Stimulated activated CD8-positive, alpha-beta memory T cell treated with anti-CD3 and anti-CD28 coated beads, Interleukin-4, amount 100 ng/mL, for 4 hours (primary cell): ENCODE data around the gene UNC5CL.

Experiments
- DNase-seq, 2 donors: peaks; one replicate each; pipeline ENCODE4 v3.0.0-alpha.2; 2020; ENCODE audit warnings: low read depth in 2 of 2, low spot score in 1 of 2

The UNC5CL gene

DNA sequence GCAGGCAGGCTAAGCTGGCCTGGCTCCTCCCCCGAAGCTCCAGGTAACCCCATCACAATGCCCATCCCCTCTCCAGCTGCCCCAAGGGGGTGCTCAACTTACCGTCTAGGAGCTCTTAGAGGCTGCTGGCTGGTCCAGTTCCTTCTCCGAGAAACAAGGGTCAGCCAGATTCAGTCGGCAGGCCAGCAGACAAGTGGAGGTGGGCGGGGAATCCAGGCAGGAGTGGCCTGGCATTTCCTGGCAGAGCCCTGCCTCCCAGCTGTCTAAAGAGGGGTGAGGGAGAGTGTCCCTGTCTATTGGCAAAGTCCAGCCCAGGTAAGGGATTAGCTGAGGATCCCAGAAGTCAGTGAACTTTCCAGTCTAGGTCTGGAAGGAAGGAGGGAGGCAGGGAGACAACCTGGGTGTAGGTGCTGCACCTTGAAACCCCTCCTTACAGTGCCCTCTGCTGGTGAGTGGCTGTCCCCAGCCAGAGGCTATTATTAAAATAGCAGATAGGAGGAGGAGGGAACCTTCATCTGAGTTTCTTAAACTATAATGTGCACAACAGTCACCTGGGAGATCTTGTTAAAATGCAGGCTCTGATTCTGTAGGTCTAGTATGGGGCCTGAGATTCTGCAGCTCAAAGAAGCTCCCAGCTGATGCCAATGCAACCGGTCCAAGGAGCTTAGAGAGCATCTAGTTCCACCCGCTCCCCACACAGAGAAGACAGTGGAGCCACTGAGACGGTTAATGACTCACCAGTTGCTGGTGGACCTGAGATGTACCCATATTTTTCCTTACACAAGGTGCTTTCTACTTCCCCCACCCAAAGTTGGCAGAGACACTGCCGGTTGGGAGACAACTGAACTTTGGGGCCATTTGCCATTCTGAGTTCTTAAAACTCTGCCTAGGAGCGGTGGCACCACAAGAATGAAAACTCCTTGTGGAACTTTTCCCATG is at the start of gene UNC5CL:
TSS of gene UNC5CL (minus strand) at position 162 of the 939 bp plus-strand sequence. CDS start 4,147 bp downstream, outside the sequence.
- DNase-seq = peak; percentile 7 to 14

DNA sequence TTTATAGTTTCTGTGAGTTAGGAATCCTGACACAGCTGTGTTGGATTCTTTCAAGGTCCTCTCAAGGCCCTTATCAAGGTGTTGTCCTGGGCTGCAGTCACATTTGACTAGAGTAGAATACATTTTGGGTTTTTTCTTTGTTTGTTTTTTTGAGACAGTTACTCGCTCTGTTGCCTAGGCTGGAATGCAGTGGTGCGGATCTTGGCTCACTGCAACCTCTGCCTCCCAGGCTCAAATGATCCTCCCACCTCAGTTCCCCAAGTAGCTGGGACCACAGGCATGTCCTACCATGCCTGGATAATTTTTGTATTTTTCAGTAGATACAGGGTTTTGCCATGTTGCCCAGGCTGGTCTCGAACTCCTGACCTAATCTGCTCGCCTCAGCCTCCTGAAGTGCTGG is 49.4 kb upstream of the UNC5CL start:
- DNase-seq = no peak

- DNase-seq = no peak
Measured at GRCh38 chr6:41085182-41085581, 46.2 kb upstream of the UNC5CL start.

- DNase-seq = no peak
Measured at GRCh38 chr6:41083072-41083471, 44.1 kb upstream of the UNC5CL start.

DNA sequence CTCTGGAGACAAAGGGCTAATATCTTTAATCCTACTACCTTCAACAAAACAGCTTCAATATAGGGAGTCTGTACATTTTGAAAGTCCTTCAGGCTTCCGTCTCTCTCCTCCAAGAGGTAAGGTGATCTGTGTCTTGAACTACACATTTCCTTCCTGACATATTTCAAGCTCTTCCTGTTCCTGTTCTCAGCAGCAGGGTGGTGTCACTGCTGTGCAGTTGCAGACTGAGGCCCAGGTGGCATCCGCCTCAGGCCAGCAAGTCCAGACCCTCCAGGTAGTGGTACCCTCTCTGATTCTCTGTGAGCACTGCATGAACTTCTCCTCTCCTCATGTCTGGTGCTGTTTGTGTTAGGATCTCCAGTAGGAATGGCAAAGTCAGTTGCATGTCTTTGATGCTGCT is 41.6 kb upstream of the UNC5CL start:
- no peak for DNase-seq

- no peak for DNase-seq
Measured at GRCh38 chr6:41079080-41079479, 40.1 kb upstream of the UNC5CL start.

- no peak for DNase-seq
Measured at GRCh38 chr6:41078101-41078500, 39.1 kb upstream of the UNC5CL start.

DNA sequence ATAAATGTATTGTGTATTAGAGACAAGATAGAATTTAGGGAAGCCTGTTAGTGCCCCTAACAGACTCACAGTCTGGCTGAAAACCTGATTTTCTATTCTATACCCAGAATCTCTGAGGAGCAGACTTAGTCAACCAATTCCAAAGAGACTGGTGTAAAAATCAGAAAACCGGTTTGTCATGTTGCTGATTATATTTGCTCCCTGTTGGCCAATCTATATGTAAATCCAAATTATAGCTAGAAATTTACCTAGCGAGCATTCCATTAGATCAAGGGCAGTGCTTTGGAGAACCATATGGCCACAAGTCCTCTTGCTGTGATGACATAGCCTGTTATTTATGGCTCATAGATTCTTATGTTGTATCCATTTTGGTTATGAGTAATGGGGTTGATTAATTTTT is 38.5 kb upstream of the UNC5CL start:
- DNase-seq = no peak

DNA sequence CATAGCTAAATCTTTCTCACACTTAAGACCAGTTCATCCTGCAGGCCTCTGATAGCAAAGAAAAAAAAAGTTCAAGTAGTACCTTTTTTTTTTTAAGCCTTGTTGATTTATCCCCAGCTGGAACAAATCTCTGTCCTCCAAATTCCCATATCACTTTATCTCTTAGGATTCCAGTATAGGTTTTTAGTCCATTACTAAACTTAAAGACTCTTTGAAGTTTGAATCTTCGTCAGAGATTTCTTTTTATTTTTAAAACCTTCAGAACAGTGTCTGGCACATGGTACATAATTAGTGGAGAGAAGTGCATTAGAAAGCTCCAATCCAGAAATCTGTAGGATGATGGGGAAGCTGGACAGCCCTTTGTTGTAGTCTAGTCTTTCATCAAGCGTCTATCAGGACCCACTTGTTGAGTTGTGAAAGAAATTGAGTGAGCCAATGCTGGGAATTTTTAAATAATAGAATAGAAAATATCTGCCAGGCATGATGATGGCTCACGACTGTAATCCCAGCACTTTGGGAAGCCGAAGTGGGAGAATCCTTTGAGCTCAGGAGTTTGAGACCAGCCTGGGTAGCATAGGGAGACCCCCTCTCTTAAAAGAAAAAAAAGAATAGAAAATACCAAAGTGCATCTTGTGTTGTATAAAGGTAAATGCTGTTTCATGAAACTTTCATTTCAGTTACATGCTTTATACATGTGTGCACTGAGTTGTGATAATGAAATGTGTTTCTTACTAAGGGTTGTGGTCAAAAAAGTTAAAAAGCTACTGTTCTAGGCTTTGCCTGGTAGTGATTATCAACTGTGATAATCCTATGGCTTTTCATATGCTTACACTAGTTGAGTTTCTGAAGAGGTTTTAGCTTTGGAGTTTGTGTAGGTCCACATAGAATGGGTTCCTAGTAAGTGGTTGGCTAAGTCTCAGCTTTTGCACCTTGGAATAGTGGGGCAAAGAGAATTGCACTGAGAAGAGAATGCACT is 36.9 kb upstream of the UNC5CL start:
- no peak for DNase-seq

DNA sequence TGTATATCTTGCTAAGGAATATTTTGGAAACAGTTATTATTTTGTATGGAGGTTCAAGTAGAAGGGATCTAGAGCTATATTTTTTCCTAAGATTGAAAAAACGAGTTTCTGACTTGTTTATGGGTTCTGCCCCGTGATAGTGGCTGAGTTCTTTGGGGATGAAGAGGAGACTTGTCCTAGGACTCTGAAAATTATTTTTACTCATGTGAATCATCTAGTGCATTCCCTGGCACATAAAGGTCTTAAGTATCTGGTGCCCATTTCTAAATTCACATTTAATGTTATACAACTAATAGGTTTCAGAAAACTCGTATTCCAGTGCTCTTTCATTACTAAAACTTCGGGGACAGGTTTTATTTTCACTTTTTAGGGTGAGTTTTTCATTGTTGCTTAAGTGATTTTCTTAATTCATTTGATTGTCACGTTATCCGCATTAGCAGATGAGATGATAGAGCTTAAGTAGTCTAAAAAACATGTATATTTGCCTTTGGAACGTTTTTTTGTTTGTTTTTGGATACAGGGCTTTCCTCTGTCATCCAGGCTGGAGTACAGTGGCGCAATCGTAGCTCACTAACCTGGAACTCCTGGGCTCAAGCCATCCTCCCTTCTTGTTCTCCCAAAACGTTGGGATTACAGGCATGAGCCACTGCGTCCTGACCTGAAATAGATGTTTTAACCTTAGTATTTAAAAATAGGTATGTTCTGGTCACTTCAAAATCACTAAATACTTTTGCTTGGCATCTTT is 35.8 kb upstream of the UNC5CL start:
- no peak for DNase-seq

DNA sequence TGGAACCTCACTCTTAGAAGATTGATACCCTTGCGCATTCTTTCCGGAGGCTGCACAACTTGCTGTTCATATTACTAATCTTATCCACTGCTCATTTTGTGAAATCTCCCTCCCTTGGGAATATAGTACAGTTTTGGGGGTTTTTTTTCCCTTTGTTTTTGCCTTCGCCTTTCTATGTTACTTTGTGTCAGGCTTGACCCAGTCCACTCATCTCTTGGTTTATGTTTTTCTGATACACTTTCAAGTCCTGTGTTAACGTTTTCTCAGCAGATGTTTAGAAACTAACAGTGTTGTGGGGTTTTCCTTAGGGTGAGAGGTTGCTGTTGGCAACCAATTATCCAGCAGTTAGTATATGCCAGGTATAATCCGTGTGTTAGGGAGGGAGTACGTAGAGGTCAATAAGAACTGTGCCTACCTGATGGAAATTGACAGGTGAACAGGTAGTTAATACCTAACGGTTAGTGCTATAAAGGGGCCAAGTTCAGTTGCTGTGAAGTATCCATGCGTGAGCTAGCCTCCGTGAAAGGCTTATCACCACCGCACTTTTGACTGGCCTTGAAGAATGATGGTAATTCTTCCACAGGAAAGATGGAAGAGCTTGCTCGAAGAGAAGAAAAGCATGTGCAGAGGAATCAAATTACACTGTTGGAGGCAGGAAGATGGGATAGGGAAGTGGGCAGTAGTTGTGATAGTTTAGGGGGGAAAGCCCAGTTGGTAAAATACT is 35.1 kb upstream of the UNC5CL start:
- DNase-seq = no peak

- DNase-seq = peak; percentile 50 to 69
Measured at GRCh38 chr6:41073203-41073967, 34.4 kb upstream of the UNC5CL start.

- no peak for DNase-seq
Measured at GRCh38 chr6:41072836-41073202, 33.8 kb upstream of the UNC5CL start, which contains the start of gene NFYA. Gene NFYA (plus strand): TSS chr6:41072974. CDS start chr6:41079090, 6,116 bp downstream.

- peak; percentile 100 for DNase-seq
Measured at GRCh38 chr6:41071923-41072835, 33.2 kb upstream of the UNC5CL start, which contains the start of gene OARD1. Gene OARD1 (minus strand): TSS chr6:41072356. CDS start chr6:41071634, 722 bp downstream.

- DNase-seq = no peak
Measured at GRCh38 chr6:41071501-41071922, 32.5 kb upstream of the UNC5CL start.

DNA sequence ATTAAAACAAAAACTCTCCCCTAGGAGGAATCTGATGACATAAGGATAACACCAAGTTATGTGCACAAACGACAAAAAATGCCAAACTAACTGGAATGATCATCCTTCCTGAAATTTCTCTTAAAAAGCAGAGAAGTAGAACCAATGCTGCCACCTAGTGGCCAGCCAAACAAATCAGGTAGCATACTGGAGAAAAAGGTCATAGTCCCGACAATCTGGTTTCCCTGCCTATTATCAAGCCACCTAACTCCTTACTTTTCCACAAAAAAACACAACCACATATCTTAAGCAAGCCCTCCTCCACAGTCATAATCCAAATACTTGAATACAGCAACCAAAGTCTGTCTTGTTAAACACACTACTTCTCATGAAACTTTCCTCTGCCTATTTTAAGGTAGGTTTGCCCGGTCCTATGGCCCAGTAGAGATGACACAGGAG is 27.9 kb upstream of the UNC5CL start:
- DNase-seq = peak; percentile 31 to 35

GRCh38 chr6:41065550-41066026 is 26.6 kb upstream of the UNC5CL start:
- no peak for DNase-seq

- no peak for DNase-seq
Measured at GRCh38 chr6:41064841-41065240, 25.8 kb upstream of the UNC5CL start.
